Lower lobe of right lung (tissue), 2 donors: ENCODE results near the gene EDA2R. TPM values are rescaled to one million over a fixed set of nuclear protein-coding genes. Genes with fewer than 3 reads are reported as not detected.

ENCODE experiments used
- ATAC-seq, 2 donors: fragments of 200-7000 bp; cut with Tn5 transposase; one replicate each; pipeline ENCODE4 v1.9.1; 2020 to 2022; ENCODE audit warnings: mild to moderate bottlenecking in 2 of 2, moderate library complexity in 2 of 2
- DNase-seq: peaks from one replicate; pipeline ENCODE4 v3.0.0-alpha.2; 2020
- H3K27ac ChIP-seq: fragments of 200-600 bp; one replicate; pipeline ENCODE4 v1.8.0; 2022
- H3K27me3 ChIP-seq: fragments of 200-600 bp; one replicate; pipeline ENCODE4 v1.8.0; 2022; ENCODE audit warnings: low read depth
- H3K36me3 ChIP-seq: fragments of 200-600 bp; one replicate; pipeline ENCODE4 v1.8.0; 2022; ENCODE audit warnings: mild to moderate bottlenecking
- H3K4me1 ChIP-seq: fragments of 200-600 bp; one replicate; pipeline ENCODE4 v1.8.0; 2022
- H3K4me3 ChIP-seq: fragments of 200-600 bp; one replicate; pipeline ENCODE4 v1.8.0; 2022; ENCODE audit warnings: mild to moderate bottlenecking
- H3K9me3 ChIP-seq: fragments of 200-600 bp; one replicate; pipeline ENCODE4 v1.8.0; 2022
- intact Hi-C: fragments of 100-400 bp; cut with DNase I; formaldehyde crosslinking; loops from one replicate; pipeline ENCODE4 v1.11.0; 2022
- total RNA-seq: library from RNA; stranded (reverse); fragmentation: NEBNext Ultra II Directional; extraction: Animal tissue kit (Norgen Biotek cat#: 25700); gene quantifications from one replicate; pipeline ENCODE4 v1.2.1, GENCODE V29; 2021
- TF ChIP-seq, protein P1 (sequence below): fragments of 200-600 bp; IDR thresholded peaks from one replicate; pipeline ENCODE4 v1.8.0; 2022; ENCODE audit warnings: antibody characterized with exemption, mild to moderate bottlenecking
- donor health status: DM: no; HTN: yes; CAD: no; lungs with severe emphysema.

The EDA2R gene
- total RNA-seq, 1 donor from 2014 or later, result 2.4 TPM

DNA sequence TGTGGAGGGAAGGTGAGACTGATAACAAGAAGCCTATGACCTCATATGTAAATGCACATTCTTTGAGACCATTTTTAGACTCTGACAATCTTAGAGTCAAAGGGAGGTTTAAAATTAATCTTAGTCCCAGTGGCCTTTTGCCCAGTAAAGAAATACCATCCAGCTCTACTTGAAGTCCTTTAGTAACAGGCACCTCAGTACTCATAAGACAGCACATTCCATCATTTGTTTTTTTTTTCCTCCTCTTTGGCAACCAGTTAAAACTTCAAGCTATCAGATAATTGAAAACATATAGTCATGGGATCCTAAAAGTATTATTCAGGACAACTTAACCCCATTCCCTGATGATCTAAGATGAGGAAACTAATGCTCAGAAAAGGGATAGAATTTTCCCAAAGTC, 4.6 kb downstream of the EDA2R start:
- no peak for DNase-seq
- intact Hi-C loops, result no loop called here
- Histone ChIP-seq H3K4me1 (no peaks in the 10 kb centered on the region), H3K9me3 (no peaks in the 10 kb centered on the region), H3K36me3 (no peaks in the 10 kb centered on the region), H3K4me3 (no peak overlapping the region), H3K27ac (no peak overlapping the region), H3K27me3 (no peaks in the 10 kb centered on the region)
- TF ChIP-seq, protein P1, sequence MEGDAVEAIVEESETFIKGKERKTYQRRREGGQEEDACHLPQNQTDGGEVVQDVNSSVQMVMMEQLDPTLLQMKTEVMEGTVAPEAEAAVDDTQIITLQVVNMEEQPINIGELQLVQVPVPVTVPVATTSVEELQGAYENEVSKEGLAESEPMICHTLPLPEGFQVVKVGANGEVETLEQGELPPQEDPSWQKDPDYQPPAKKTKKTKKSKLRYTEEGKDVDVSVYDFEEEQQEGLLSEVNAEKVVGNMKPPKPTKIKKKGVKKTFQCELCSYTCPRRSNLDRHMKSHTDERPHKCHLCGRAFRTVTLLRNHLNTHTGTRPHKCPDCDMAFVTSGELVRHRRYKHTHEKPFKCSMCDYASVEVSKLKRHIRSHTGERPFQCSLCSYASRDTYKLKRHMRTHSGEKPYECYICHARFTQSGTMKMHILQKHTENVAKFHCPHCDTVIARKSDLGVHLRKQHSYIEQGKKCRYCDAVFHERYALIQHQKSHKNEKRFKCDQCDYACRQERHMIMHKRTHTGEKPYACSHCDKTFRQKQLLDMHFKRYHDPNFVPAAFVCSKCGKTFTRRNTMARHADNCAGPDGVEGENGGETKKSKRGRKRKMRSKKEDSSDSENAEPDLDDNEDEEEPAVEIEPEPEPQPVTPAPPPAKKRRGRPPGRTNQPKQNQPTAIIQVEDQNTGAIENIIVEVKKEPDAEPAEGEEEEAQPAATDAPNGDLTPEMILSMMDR, result no peak
- ATAC-seq, result no peak

DNA sequence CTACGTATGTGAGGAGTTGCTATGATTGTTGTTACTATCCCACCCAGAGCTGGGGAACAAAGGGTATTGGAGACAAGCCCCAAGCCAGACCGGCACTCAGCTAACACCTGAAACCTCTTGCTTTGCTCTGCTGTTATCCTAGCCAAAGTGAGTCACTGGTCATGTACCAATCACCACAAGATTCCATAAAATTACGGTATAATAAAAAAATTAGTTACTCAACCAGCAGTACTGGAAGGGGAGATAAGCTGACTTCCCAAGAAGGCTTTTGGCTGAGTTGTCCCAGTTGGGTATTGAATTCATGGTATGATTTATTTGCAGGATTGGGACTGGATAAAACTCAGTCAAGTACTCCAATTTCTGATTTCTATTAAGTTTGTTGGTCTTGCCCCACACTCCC, 5.3 kb downstream of the EDA2R start:
- Histone ChIP-seq H3K36me3 (no peaks in the 10 kb centered on the region), H3K4me1 (no peaks in the 10 kb centered on the region), H3K9me3 (no peaks in the 10 kb centered on the region), H3K27ac (no peak overlapping the region), H3K27me3 (no peaks in the 10 kb centered on the region), H3K4me3 (no peak overlapping the region)
- DNase-seq (no peak), ATAC-seq (no peak)
- intact Hi-C loops, result no loop called here
- TF ChIP-seq, protein P1, result no peak

DNA sequence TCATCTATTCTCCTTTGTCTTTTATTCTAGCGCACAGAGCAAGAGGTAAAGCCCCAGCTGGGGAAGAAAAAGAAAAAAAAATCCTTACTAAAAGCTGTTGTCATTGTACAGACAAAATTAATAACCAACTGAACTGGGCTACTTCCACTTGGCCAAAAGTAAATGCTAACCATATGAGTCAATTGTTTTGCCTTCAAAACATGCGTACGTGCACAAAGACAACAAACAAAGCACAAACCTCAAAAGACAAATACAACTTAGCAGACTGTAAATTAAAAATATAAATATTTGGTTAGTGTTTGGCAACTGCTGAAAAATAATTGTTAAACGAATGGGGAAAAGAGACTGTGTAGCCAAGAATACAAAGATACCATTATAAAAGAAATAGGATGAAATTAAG, 5.9 kb downstream of the EDA2R start:
- H3K4me1 ChIP-seq, result no peaks in the 10 kb centered on the region
- H3K27me3 ChIP-seq, result no peaks in the 10 kb centered on the region
- no peaks in the 10 kb centered on the region for H3K36me3 ChIP-seq
- H3K9me3 ChIP-seq, result no peaks in the 10 kb centered on the region
- DNase-seq (no peak), ATAC-seq (no peak)
- no peak overlapping the region for H3K4me3 ChIP-seq
- intact Hi-C loops, result no loop called here
- TF ChIP-seq, protein P1, result no peak
- H3K27ac ChIP-seq, result no peak overlapping the region

DNA sequence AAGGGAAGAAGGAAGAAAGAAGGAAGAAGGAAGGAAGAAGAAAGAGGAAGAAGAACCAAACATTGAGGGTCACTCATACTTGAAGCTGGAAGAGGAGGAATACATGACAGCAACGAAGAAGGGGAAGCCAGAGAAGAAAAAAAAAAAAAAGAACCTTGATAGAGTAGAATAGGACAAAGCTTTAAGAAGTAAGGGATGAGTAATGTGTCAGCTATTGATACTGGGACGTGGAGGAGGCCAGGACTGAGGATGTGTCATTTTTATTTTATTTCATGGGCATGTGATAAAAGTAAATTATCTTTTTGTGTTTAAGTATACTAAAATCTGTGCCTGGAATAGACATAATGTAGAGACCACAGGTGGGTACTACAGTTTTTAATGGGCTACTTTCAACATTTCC, 6.4 kb downstream of the EDA2R start:
- DNase-seq (no peak), ATAC-seq (no peak)
- Histone ChIP-seq H3K4me3 (no peak overlapping the region), H3K4me1 (no peaks in the 10 kb centered on the region), H3K27me3 (no peaks in the 10 kb centered on the region), H3K9me3 (no peaks in the 10 kb centered on the region), H3K36me3 (no peaks in the 10 kb centered on the region), H3K27ac (no peak overlapping the region)
- intact Hi-C loops, result no loop called here
- TF ChIP-seq, protein P1, result no peak

DNA sequence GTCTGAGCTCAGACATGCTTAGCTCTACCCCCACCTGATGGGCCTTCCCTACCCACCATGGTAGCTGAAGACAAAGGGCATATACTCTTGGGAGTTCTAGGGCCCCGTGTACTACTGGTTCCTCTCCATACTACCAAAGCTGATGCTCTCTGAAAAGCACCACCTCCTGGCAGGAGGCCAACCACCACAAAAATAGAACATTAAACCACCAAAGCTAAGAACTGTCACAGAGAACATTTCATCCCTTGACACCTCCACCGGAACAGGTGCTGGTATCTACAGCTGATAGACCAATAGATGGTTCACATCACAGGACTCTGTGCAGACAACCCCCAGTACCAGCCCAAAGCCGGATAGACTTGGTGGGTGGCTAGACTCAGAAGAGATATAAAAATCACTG, 13.4 kb downstream of the EDA2R start:
- no peak for ATAC-seq
- H3K36me3 ChIP-seq, result no peaks in the 10 kb centered on the region
- no peak for DNase-seq
- H3K4me3 ChIP-seq, result no peak overlapping the region
- TF ChIP-seq, protein P1, result no peak
- no peak overlapping the region for H3K27ac ChIP-seq
- no peaks in the 10 kb centered on the region for H3K9me3 ChIP-seq
- no peaks in the 10 kb centered on the region for H3K27me3 ChIP-seq
- intact Hi-C loops, result no loop called here
- H3K4me1 ChIP-seq, result no peaks in the 10 kb centered on the region

DNA sequence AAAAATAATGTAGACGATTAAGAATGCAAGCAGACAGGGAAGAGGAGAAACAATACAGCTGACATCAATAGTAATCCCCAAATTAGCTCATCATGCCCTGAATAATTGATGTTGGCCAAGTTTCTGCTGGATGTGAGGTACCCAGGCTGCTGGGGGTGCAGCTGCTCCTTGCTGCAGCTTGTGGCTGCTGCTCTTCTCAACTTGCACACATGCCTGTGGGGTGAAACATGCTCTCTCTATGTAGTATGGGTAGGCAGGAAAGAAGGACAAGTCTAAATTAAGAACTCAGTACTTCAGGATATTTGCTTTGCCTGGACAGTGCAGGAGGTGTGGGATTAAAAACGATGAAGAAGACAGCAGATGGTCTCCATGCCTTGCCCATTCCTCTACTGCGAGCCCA, 16.7 kb downstream of the EDA2R start:
- Histone ChIP-seq H3K9me3 (no peaks in the 10 kb centered on the region), H3K4me3 (no peak overlapping the region), H3K27ac (no peak overlapping the region), H3K4me1 (no peaks in the 10 kb centered on the region), H3K27me3 (no peaks in the 10 kb centered on the region), H3K36me3 (no peaks in the 10 kb centered on the region)
- DNase-seq (no peak), ATAC-seq (no peak)
- intact Hi-C loops, result no loop called here
- TF ChIP-seq, protein P1, result no peak
